ENCODE data around the gene LMBR1. TPM values are rescaled to one million over a fixed set of nuclear protein-coding genes. Genes with fewer than 3 reads are reported as not detected.

The LMBR1 gene
- total RNA-seq, 1 donor from 2014 or later = 30.7 TPM

DNA sequence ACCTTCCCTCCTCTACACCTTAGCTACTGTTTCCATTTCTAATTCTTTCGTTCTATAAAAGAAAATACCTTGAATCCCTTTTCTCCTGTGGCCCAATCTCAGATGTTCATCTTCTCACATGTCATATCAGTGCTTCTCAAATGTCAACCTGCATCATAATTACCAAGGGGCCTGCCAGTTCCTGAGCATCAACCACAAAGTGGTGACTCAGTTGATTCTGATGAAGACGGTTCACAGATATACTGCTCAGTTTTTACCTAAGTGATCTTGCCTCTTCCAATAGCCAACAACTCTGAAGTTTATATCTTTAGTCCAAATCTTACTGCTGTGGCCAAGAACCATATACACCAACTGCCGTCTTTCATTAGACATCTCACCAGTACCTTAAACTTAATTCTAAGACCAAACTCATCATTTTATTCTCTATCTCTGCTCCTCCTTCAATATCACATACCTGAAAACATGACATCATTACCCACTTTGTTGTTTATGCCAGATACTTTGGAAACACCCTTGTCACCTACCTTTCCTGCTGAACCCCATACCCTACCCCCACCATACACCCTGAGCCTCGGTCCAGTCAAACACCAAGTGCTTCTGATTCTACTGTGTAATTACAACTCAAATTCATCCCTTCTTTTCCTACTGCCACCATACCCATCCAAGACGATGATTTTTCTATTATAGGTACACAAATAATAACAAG lies 115.5 kb downstream of the LMBR1 start:
- intact Hi-C loops (cut with DNase I) = no loop called here
- no peak for DNase-seq
- ATAC-seq (ENCODE audit: poor library complexity) = no peak

DNA sequence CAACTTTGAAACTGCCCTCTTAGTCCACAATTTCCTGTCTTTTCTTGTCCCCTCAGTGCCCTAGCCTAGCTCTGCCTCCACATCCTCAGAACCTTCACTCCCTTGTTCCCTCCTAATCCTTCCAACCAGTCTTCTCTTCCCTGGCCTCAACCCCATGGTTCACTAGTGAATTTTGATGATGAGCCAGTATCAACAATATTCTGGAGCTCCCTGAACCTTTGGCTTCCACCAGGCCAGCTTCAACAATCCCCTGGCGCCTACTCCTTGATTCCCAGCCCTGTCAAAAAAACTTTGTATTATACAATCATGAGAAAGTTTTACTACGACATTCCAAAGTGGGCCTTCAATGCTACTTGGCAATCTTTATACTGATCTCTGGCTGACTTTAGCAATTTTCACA lies 116.5 kb downstream of the LMBR1 start:
- DNase-seq (no peak), ATAC-seq (ENCODE audit: poor library complexity) (no peak)
- intact Hi-C loops (cut with DNase I) = no loop called here

DNA sequence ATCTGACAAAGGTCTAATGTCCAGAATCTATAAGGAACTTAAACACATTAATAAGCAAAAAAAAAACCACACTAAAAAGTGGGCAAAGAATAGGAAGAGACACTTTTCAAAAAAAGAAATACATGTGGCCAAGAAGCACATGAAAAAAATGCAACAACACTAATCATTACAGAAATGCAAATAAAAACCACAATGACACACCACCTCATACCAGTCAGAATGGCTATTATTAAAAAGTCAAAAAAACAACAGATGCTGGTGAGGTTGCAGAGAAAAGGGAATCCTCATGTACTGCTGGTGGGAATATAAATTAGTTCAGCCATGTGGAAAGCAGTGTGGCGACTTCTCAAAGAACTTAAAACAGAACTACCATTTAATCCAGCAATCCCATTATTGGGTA lies 119.0 kb downstream of the LMBR1 start:
- ATAC-seq (ENCODE audit: poor library complexity) = no peak
- DNase-seq = no peak
- intact Hi-C loops (cut with DNase I) = no loop called here

DNA sequence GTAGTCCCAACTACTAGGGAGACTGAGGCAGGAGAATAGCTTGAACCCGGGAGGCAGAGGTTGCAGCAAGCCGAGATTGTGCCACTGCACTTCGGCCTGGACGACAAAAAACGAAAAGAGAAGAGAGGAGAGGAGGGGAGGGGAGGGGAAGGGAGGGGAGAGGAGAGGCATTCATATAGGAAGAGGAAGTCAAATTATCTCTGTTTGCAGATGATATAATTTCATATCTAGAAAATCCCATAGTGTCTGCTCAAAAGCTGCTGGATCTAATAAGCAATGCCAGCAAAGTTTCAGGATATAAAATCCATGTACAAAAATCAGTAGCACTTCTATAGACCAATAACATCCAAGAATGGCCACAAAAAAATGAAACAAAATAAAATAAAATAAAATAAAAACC lies 120.3 kb downstream of the LMBR1 start:
- intact Hi-C loops (cut with DNase I) = no loop called here
- ATAC-seq (ENCODE audit: poor library complexity) (no peak), DNase-seq (no peak)

DNA sequence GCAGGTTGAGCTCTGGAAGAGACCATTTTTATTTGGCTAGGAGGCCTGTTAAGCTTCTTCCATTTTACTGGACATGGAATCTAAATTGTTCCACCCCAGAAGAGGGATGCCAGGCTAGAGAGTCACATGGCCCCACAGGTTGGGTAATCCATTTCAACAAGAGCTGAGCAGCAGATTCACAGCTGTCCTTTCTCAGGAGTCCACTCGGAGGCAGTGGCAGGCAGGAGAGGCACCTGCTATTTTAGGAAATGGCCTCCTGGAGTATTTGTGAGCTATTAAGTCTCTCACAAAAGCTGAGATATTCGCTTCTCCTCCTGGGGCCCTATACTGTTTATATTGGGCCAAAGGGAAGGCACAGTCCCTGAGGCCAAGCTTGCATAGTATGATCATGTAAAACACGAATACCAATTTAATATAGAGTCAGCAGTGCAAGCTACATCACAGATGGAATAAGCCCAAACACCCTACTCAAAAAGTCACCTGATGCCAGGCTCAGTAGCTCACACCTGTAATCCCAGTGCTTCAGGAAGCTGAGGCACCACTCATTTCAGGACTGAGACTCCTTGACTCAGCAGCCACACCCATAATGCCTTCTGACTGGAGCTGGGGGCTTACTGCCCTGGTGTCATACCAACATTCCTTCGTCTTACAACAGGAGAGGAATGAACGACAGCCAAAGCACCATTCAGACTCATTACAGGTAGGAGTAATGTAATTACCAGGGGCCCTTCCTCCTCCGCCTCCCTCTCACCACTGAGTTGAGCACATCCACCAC lies 124.1 kb downstream of the LMBR1 start:
- intact Hi-C loops (cut with DNase I) = no loop called here
- no peak for ATAC-seq (ENCODE audit: poor library complexity)

DNA sequence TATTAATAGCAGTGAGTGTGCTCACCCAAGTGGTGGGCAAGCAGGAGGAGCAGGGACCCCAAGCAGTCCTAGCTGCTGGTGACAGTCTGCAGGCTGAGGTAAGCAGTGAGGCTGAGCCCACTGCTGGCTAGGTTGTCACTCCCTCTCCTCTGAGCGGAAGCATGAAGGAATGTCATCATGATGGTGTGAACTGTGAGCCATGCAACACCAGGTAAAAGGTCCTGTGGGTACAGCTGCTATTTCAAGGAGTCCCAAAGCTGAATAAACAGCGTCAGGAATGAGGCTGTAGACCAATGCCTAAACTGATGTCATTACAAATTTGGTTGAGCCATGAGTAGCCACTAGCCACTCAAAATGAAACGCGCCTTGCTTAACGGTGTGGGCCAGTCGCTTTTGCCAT lies 126.3 kb downstream of the LMBR1 start:
- DNase-seq (no peak), ATAC-seq (ENCODE audit: poor library complexity) (no peak)
- intact Hi-C loops (cut with DNase I) = no loop called here

More for the DNA sequence above, 124.1 kb downstream of the LMBR1 start:
- DNase-seq = no peak

DNA sequence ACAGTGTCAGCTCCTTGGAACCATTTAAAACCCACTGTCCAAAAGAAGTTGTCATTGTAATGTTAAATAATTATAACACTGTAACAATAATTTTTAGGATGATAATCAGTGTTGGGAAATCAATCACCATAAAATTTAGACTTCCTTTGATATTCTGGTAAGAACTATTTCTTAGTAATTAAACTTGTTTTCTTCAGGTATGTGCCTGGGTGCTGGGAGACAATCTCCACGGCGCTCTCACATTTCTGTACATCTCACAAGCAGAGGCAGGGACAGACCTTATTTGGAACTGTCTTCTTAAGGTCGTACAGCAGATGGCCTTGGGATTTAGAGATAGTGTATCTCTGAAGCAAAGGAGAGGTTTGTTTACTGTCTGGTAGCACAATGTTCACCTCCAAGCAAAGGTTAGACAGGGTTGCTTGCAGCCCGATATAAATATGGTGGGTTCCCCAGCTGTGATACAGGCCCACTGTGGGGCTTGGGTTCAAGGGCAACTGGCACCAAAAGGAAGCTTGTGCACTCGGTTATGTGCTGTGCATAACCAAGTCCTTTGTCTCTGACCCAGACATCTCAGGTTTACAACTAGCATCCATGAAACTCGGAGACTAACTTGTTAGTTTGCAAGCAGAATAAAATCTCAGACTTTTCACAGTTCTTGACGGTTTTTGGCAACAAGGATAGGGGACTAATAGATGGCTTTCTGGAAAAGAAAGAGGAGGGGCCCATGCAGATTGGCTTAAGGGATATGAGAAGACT lies 126.9 kb downstream of the LMBR1 start:
- ATAC-seq (ENCODE audit: poor library complexity) = no peak
- intact Hi-C loops (cut with DNase I) = no loop called here
- DNase-seq = no peak

DNA sequence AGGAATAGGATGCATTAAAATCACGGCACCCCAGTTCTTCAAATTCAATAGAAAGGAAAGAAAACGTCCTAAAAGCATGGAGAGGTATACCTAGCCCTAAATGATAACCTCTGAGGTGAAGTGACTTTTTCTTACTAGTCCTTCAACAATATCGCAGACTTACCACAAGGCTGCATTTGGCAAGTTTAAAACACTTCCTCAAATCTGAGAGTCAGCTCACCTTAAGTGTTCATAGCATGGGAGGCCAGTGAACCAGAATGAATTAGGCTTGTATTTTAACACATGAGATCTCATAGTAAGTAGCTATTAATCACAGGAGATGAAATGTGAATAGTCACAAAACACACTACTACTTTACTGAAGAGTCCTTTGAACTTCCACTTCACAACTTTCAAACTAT lies 128.2 kb downstream of the LMBR1 start:
- intact Hi-C loops (cut with DNase I) = no loop called here
- ATAC-seq (ENCODE audit: poor library complexity) (no peak), DNase-seq (no peak)

DNA sequence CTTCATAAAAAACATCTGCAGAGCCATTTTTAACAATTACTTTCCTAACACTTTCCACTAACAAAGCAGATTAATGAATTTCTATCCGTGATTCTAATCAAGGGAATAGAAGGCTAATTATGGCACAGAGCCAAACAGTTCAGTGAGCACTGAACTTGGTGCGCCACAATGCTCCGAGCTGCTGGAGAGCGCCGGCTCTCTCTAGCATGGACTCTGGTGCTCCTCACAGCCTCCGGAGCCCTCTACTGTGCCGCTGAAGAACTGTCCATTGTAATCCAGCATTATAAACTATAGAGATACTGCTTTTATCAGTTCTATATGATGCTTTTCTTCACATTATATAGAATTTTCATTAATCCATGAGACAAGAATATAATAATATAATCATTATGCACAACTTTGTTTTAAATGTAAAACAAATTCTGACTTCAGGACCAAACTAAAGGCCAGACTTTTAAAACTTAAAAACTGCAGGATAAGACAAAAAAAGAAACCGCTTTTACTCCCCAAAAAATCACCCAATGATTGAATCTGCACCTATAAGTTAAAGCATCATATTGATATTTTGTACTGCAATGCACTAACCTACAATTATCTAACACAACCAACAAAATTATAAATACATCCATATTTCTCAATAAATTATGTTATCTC lies 128.8 kb downstream of the LMBR1 start:
- intact Hi-C loops (cut with DNase I) = no loop called here
- peak; percentile 75 for DNase-seq

DNA sequence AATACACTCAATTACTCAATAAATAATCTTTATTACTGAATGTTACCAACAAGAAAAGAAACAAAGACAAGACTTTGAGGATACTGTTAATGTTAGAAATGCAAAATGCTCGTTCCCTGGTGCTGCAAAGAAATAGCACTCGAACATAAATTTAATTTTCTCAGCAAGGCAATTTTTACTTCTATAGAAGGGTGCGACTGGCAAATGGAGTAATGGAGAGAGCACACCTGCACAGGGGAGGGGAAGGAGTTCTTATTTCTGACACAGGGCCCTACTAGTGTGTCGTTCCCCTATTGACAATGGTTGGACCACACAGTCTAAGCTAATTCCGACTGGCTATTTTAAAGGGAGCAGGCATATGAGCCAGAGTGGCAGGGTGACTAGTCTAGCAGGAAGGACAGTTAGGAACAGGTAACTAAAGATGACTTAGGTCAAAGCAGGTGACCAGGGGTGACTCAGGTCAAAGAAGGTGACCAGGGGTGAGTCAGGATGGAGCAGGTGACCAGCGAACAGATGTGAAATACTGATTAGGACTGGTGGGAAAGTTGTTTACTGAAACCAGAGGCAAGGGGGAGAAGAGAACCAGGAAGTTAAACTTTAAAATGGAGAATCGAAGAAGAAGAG lies 133.3 kb downstream of the LMBR1 start:
- ATAC-seq (ENCODE audit: poor library complexity) (no peak), DNase-seq (no peak)
- intact Hi-C loops (cut with DNase I) = no loop called here

More for the DNA sequence above, 128.8 kb downstream of the LMBR1 start:
- ATAC-seq (ENCODE audit: poor library complexity) = peak; percentile 92

DNA sequence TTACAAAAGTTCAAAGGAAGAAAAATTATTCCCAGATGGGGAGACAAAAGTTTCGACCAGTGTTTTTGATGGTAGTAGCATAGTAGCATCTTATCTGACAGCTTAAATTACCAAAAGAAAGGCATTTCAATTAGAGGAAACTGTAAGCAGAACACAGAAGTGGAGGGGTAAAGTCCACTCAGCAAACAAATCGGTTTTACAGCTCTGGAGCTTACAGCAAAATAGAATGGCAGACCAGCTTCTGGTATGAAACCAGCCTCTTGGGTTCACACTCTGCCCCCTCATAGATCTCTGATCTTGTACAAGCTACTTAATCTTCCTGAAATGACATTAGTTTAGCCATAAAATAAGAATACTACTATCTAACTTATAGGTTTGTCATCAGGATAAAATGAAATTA lies 133.8 kb downstream of the LMBR1 start:
- ATAC-seq (ENCODE audit: poor library complexity) (no peak), DNase-seq (no peak)
- intact Hi-C loops (cut with DNase I) = no loop called here

DNA sequence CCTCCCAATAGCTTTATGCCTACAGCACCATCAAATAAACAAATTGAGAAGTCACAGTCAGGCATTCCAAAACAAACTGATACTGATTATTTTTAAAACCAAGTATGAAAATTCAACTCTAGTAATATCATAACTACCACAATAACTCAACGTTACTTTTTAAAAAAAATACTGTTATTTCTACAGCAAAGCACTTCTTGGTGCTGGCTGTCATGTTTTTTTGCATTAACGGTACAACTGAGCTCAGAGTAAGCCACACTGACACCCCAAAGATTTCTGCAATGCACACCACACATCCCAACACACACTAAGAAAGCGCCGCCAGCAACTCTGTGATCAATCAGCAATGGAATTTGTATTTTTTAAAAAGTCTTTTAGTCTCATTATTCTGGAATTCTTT lies 138.8 kb downstream of the LMBR1 start:
- intact Hi-C loops (cut with DNase I) = no loop called here
- ATAC-seq (ENCODE audit: poor library complexity) = no peak

DNA sequence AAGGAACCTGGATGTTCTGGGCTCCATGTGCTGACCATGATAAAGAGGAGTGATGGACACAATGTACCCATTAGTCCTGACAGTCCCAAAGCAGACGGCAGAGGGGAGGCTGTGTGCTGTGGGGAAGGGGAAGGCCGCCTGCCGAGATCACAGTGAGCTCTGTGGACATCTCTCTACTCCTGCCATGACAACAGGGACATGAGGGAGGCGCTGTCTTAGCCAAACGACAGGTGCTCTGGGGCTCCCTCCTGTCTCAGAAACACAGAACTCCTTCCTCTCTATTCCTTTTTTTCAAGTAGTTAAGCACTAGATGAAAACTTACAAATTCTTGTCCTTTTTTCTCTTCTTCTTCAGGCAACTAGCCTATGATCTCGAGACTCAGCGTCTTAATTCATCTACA lies 139.4 kb downstream of the LMBR1 start:
- intact Hi-C loops (cut with DNase I) = no loop called here
- no peak for ATAC-seq (ENCODE audit: poor library complexity)
- DNase-seq = no peak

More for the DNA sequence above, 138.8 kb downstream of the LMBR1 start:
- DNase-seq = no peak

DNA sequence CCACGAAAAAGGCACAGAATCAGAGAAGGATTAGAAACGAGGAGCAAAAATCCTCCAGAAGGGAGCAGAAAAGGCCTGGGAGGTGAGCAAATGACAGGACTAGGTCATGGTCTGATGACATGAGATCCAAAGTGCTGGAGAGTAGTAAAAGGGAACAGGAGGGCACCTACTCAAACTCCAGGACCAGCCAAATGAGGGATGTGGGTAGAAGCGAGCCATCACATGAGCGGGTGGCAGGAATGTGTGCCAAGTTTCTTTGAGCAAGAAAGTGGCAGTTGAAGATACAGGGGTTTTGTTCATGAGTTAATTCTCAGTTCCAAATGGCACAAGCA lies 139.8 kb downstream of the LMBR1 start:
- DNase-seq (no peak), ATAC-seq (ENCODE audit: poor library complexity) (no peak)
- intact Hi-C loops (cut with DNase I) = no loop called here

DNA sequence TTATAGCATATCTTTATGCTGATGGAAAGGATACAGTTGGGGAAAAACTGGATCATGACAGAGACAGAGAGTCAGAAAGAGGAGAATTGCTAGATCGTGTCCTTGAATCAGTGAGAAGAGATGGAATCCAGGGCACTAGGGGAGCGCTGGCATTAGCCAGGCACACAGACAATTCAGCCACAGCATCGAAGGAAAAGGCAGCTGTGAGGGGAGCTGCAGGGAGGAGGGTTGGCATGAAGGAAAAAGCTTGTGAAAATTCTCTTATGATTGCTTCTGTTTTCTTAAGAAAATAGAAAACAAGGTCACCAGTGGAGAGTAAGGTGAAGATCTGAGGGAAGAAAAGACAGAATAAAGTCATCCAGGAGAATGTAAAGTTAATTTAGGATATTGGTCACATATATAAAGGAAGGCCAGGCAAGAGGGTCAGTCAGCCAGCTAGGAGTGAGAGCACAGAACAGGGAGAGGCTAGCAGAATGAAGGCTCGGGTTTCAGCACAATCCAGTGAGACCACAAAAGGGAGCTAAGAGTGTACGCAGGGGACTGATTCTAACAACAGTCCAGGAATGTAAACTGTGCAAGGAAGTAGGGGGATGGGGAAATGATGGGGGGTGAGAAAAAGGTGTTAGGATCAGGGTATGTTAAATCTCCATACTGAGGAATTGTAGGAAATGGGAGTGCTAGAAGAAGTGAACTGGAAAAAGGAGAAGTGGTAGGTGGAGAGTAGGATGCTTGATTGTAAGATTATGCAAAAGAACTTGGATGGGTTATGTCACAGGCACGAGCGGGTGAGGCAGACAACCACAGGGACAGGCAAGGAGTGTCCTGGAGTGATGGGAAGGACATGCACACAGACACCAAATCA lies 140.4 kb downstream of the LMBR1 start:
- intact Hi-C loops (cut with DNase I) = no loop called here
- no peak for ATAC-seq (ENCODE audit: poor library complexity)

DNA sequence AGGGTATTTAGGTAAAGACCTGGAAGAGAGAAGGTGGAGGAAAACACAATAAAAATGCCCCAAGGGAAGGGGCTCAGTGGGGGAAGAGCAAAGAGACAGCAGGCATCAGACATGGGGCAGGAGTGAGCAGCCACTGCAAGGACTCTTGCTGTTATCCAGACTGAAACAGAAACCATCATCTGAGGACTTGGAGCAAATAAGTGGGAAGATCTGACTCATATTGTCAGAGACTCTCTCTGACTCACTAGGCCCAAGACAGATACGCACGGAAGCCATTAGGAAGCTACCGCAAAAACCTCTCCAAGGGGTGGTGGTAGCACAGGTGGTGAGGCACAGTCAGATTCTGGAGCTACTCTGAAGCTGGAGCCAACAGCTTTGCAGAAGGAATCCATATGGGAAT lies 141.7 kb downstream of the LMBR1 start:
- ATAC-seq (ENCODE audit: poor library complexity) = no peak
- no peak for DNase-seq
- intact Hi-C loops (cut with DNase I) = no loop called here

More for the DNA sequence above, 140.4 kb downstream of the LMBR1 start:
- no peak for DNase-seq

DNA sequence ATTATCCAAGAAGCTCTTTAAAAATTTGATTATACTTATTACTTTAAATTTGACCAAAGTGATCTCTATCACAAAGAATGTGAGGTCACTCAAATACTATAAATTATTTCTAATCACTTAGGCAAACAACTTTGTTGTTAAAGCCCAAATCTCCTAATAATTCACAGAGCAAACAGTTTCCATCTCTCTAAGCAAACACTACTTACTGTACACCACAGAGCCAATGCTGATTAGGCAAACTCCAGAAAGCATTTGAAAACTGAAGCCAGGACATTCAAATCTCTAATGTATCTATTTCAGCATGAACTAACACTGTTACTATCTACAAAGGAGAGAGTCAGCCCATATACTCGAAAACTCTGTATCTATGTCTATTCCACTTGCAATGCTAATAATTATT lies 145.3 kb downstream of the LMBR1 start:
- DNase-seq (no peak), ATAC-seq (ENCODE audit: poor library complexity) (no peak)
- intact Hi-C loops (cut with DNase I) = no loop called here

DNA sequence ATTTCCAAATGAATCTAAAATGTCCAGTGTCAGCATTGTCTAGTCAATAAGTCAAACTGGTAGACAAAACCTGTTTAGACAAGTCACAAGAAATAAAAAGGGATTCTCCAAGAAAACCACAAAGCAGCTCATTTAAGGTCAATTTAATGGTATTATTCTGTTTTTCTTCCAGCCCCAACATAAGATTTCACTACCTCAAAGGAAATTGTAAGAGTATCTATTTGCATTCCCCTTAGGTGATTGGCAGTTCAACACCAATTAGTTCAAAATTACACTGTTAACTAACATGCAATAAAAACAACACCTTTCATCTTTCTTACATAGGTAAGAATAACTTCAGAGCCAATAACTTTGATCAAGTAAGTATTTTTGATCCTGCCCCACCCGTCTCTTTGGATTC lies 146.1 kb downstream of the LMBR1 start:
- ATAC-seq (ENCODE audit: poor library complexity) (no peak), DNase-seq (no peak)
- intact Hi-C loops (cut with DNase I) = no loop called here

All from Right ventricle myocardium superior (tissue), 1 donor.